HUES48 (cell line): ENCODE results near the gene TRIM16.
"Not testable (repeated sequence)": the region's sequence is repeated elsewhere in the genome, so short reads cannot be mapped to it uniquely, and the experiment has no call there.

Experiments
- H3K27ac ChIP-seq: one replicate; pipeline ENCODE4 v1.7.0; 2013; ENCODE audit warnings: low read depth, low read length, inconsistent platforms
- H3K27me3 ChIP-seq: 2 replicates; pipeline ENCODE4 v1.6.1; 2013; ENCODE audit warnings: mild to moderate bottlenecking, low read length; ENCODE audit not compliant: control insufficient read depth, insufficient read depth
- H3K36me3 ChIP-seq: 2 replicates; pipeline ENCODE4 v1.6.1; 2013; ENCODE audit warnings: low read length; ENCODE audit not compliant: control insufficient read depth, insufficient read depth
- H3K4me1 ChIP-seq: 2 replicates; pipeline ENCODE4 v1.6.1; 2013; ENCODE audit warnings: mild to moderate bottlenecking, low read length; ENCODE audit not compliant: control insufficient read depth, insufficient read depth
- H3K4me3 ChIP-seq: 2 replicates; pipeline ENCODE4 v1.5.1; 2013; ENCODE audit warnings: mild to moderate bottlenecking, low read depth, low read length
- H3K9ac ChIP-seq: 2 replicates; pipeline ENCODE4 v1.6.1; 2013; ENCODE audit warnings: mild to moderate bottlenecking, low read depth, low read length, moderate library complexity
- H3K9me3 ChIP-seq: 2 replicates; pipeline ENCODE4 v1.6.1; 2013; ENCODE audit warnings: low read length; ENCODE audit not compliant: control insufficient read depth, insufficient read depth

Gene TRIM16

GRCh38 chr17:15658296-15658695 lies 25.8 kb downstream of the TRIM16 start:
- Histone ChIP-seq H3K4me3 (no peak overlapping the region), H3K4me1 (peaks cover 25% of the 10 kb centered on the region), H3K36me3 (peaks cover 12% of the 10 kb centered on the region; the same call in 1 of the 2 replicates), H3K27me3 (no peaks in the 10 kb centered on the region), H3K27ac (no peak overlapping the region), H3K9me3 (no peaks in the 10 kb centered on the region), H3K9ac (no peak overlapping the region)

- H3K27ac ChIP-seq: no peak overlapping the region
- H3K36me3 ChIP-seq: peaks cover 10% of the 10 kb centered on the region; the same call in 1 of the 2 replicates
- no peak overlapping the region for H3K9ac ChIP-seq
- H3K27me3 ChIP-seq: no peaks in the 10 kb centered on the region
- H3K4me1 ChIP-seq: peaks cover 25% of the 10 kb centered on the region
- no peak overlapping the region for H3K4me3 ChIP-seq
- H3K9me3 ChIP-seq: no peaks in the 10 kb centered on the region
Observed at GRCh38 chr17:15657868-15658267, 26.2 kb downstream of the TRIM16 start.

GRCh38 chr17:15654886-15655561 lies 29.1 kb downstream of the TRIM16 start:
- H3K4me1 ChIP-seq: peaks cover 30% of the 10 kb centered on the region
- no peak overlapping the region for H3K9ac ChIP-seq
- no peaks in the 10 kb centered on the region for H3K27me3 ChIP-seq
- H3K9me3 ChIP-seq: no peaks in the 10 kb centered on the region
- H3K4me3 ChIP-seq: no peak overlapping the region
- H3K36me3 ChIP-seq: peaks cover 4% of the 10 kb centered on the region; the same call in 1 of the 2 replicates
- H3K27ac ChIP-seq: no peak overlapping the region

GRCh38 chr17:15654401-15654800 lies 29.7 kb downstream of the TRIM16 start:
- 0 out of 2 replicates have a peak overlapping the region, but pooled peaks have one; percentile 9 for H3K9ac ChIP-seq
- not testable (repeated sequence) for H3K4me3 ChIP-seq, H3K27me3 ChIP-seq, H3K9me3 ChIP-seq, H3K36me3 ChIP-seq
- peak overlapping the region; percentile 22 for H3K27ac ChIP-seq
- H3K4me1 ChIP-seq: peaks cover 30% of the 10 kb centered on the region

- Histone ChIP-seq H3K27me3 (no peaks in the 10 kb centered on the region), H3K27ac (no peak overlapping the region), H3K9ac (no peak overlapping the region), H3K4me3 (no peak overlapping the region), H3K4me1 (peaks cover 30% of the 10 kb centered on the region), H3K36me3 (peaks cover 4% of the 10 kb centered on the region; the same call in 1 of the 2 replicates), H3K9me3 (no peaks in the 10 kb centered on the region)
Observed at GRCh38 chr17:15652960-15653359, 31.2 kb downstream of the TRIM16 start.

GRCh38 chr17:15651583-15652110 lies 32.5 kb downstream of the TRIM16 start:
- H3K9me3 ChIP-seq: no peaks in the 10 kb centered on the region
- H3K27me3 ChIP-seq: no peaks in the 10 kb centered on the region
- no peaks in the 10 kb centered on the region for H3K36me3 ChIP-seq
- H3K27ac ChIP-seq: no peak overlapping the region
- peaks cover 30% of the 10 kb centered on the region for H3K4me1 ChIP-seq
- H3K4me3 ChIP-seq: peak overlapping the region; percentile 6; the same call in 1 of the 2 replicates
- no peak overlapping the region for H3K9ac ChIP-seq

GRCh38 chr17:15650741-15651582 lies 33.1 kb downstream of the TRIM16 start:
- no peak overlapping the region for H3K27ac ChIP-seq
- no peaks in the 10 kb centered on the region for H3K27me3 ChIP-seq
- H3K4me3 ChIP-seq: peak overlapping the region; percentile 6; the same call in 1 of the 2 replicates
- peak overlapping the region; percentile 4; the same call in 1 of the 2 replicates for H3K9ac ChIP-seq
- peaks cover 31% of the 10 kb centered on the region for H3K4me1 ChIP-seq
- H3K36me3 ChIP-seq: no peaks in the 10 kb centered on the region
- no peaks in the 10 kb centered on the region for H3K9me3 ChIP-seq

- H3K27me3 ChIP-seq: no peaks in the 10 kb centered on the region
- no peaks in the 10 kb centered on the region for H3K36me3 ChIP-seq
- no peak overlapping the region for H3K9ac ChIP-seq
- H3K4me1 ChIP-seq: peaks cover 33% of the 10 kb centered on the region
- no peak overlapping the region for H3K27ac ChIP-seq
- H3K9me3 ChIP-seq: no peaks in the 10 kb centered on the region
- H3K4me3 ChIP-seq: peak overlapping the region; percentile 7; the same call in 1 of the 2 replicates
Observed at GRCh38 chr17:15649861-15650421, 34.2 kb downstream of the TRIM16 start.

GRCh38 chr17:15648386-15648785 lies 35.7 kb downstream of the TRIM16 start:
- Histone ChIP-seq H3K27ac (no peak overlapping the region), H3K4me3 (no peak overlapping the region), H3K36me3 (no peaks in the 10 kb centered on the region), H3K9me3 (no peaks in the 10 kb centered on the region), H3K9ac (no peak overlapping the region), H3K27me3 (no peaks in the 10 kb centered on the region), H3K4me1 (peaks cover 22% of the 10 kb centered on the region)

- H3K36me3 ChIP-seq, H3K27me3 ChIP-seq, H3K4me3 ChIP-seq, H3K9me3 ChIP-seq, H3K9ac ChIP-seq: not testable (repeated sequence)
- Histone ChIP-seq H3K27ac (peak overlapping the region; percentile 78), H3K4me1 (peaks cover 11% of the 10 kb centered on the region)
Observed at GRCh38 chr17:15645942-15646312, 38.2 kb downstream of the TRIM16 start.
